CD14-positive monocyte (primary cell): Measurements from ENCODE around the gene NFIC. TPM values are rescaled to one million over a fixed set of nuclear protein-coding genes. Genes with fewer than 3 reads are reported as not detected.
A peak's percentile ranks its signal among the peaks of the same experiment; 100 is the strongest.
"Not testable (repeated sequence)": the region's sequence is repeated elsewhere in the genome, so short reads cannot be mapped to it uniquely, and the experiment has no call there.

Source experiments
- DNase-seq, 3 donors: peaks; one replicate each; pipeline ENCODE4 v3.0.0-alpha.2; 2011 to 2022
- H2AFZ ChIP-seq: 2 replicates; pipeline ENCODE4 v1.6.0; 2012; ENCODE audit warnings: mild to moderate bottlenecking, low read depth, low read length, inconsistent platforms; ENCODE audit not compliant: insufficient read depth, poor library complexity, severe bottlenecking
- H3K27ac ChIP-seq, 2 donors: 1 replicate in 1 of 2; 2 replicates in 1 of 2; pipeline ENCODE4 v1.5.1; 2012 to 2013; ENCODE audit warnings: low read length in 2 of 2, control low read depth in 1 of 2, inconsistent platforms in 1 of 2, low read depth in 1 of 2, mild to moderate bottlenecking in 1 of 2
- H3K27me3 ChIP-seq, 2 donors: one replicate each; pipeline versions ENCODE4 v1.6.0 to v1.6.1; 2011 to 2013; ENCODE audit warnings: low read length in 2 of 2; ENCODE audit not compliant: control insufficient read depth in 2 of 2, insufficient read depth in 2 of 2
- H3K36me3 ChIP-seq, 2 donors: replicated peaks in 1 of 2; 1 replicate in 1 of 2; 2 replicates in 1 of 2; pipeline versions ENCODE4 v1.5.1 to v1.6.1; 2012 to 2013; ENCODE audit warnings: low read length in 2 of 2, control low read depth in 1 of 2, inconsistent platforms in 1 of 2, mild to moderate bottlenecking in 1 of 2; ENCODE audit not compliant: insufficient read depth in 2 of 2, control insufficient read depth in 1 of 2
- H3K4me1 ChIP-seq, 2 donors: 1 replicate in 1 of 2; 2 replicates in 1 of 2; pipeline versions ENCODE4 v1.5.1 to v1.6.1; 2012 to 2013; ENCODE audit warnings: low read length in 2 of 2, control low read depth in 1 of 2, inconsistent platforms in 1 of 2, mild to moderate bottlenecking in 1 of 2, moderate library complexity in 1 of 2; ENCODE audit not compliant: insufficient read depth in 2 of 2, control insufficient read depth in 1 of 2
- H3K4me2 ChIP-seq: replicated peaks from 2 replicates; pipeline ENCODE3; 2012; ENCODE audit warnings: low read length, moderate library complexity, mild to moderate bottlenecking; ENCODE audit not compliant: poor library complexity, severe bottlenecking; ENCODE audit errors: extremely low read depth
- H3K4me3 ChIP-seq, 3 experiments: fragments of 200-600 bp in 1 of 3; sonication (generic) in 1 of 3; replicated peaks in 1 of 3; 1 replicate in 2 of 3; 2 replicates in 1 of 3; pipeline ENCODE4 v1.5.1; 2011 to 2013; ENCODE audit warnings: low read length in 3 of 3, mild to moderate bottlenecking in 3 of 3, control low read depth in 2 of 3, low read depth in 2 of 3, inconsistent platforms in 1 of 3, moderate library complexity in 1 of 3
- H3K79me2 ChIP-seq: 2 replicates; pipeline ENCODE4 v1.6.0; 2012; ENCODE audit warnings: mild to moderate bottlenecking, control low read depth, inconsistent platforms, low read length, moderate library complexity; ENCODE audit not compliant: insufficient read depth
- H3K9ac ChIP-seq: 2 replicates; pipeline ENCODE4 v1.6.0; 2017; ENCODE audit warnings: low read length, mild to moderate bottlenecking; ENCODE audit not compliant: insufficient read depth, poor library complexity, severe bottlenecking
- H3K9me3 ChIP-seq, 2 donors: replicated peaks in 1 of 2; 1 replicate in 1 of 2; 2 replicates in 1 of 2; pipeline versions ENCODE4 v1.5.1 to v1.6.1; 2012 to 2013; ENCODE audit warnings: low read length in 2 of 2, control low read depth in 1 of 2; ENCODE audit not compliant: control insufficient read depth in 1 of 2, insufficient read depth in 1 of 2
- H4K20me1 ChIP-seq: 2 replicates; pipeline ENCODE4 v1.6.0; 2012; ENCODE audit warnings: mild to moderate bottlenecking, low read length, control low read depth, moderate library complexity; ENCODE audit not compliant: insufficient read depth
- H3K27ac Mint-ChIP-seq, 7 donors: one replicate each; pipeline ENCODE4 v1.8.0; 2020; ENCODE audit warnings: mild to moderate bottlenecking in 7 of 7, mixed read lengths in 7 of 7, moderate library complexity in 6 of 7, inconsistent platforms in 2 of 7
- H3K27me3 Mint-ChIP-seq, 3 donors: one replicate each; pipeline ENCODE4 v1.8.0; 2021 to 2022; ENCODE audit warnings: low read depth in 3 of 3, mild to moderate bottlenecking in 3 of 3, mixed read lengths in 3 of 3, moderate library complexity in 3 of 3, inconsistent platforms in 1 of 3
- H3K36me3 Mint-ChIP-seq, 2 donors: one replicate each; pipeline ENCODE4 v1.8.0; 2020; ENCODE audit warnings: mixed read lengths in 2 of 2, inconsistent platforms in 1 of 2, mild to moderate bottlenecking in 1 of 2
- H3K4me1 Mint-ChIP-seq: one replicate; pipeline ENCODE4 v1.8.0; 2020; ENCODE audit warnings: mild to moderate bottlenecking, mixed read lengths
- H3K4me3 Mint-ChIP-seq, 2 donors: one replicate each; pipeline ENCODE4 v1.8.0; 2020; ENCODE audit warnings: mild to moderate bottlenecking in 2 of 2, mixed read lengths in 2 of 2, moderate library complexity in 1 of 2
- H3K9me3 Mint-ChIP-seq, 7 donors: one replicate each; pipeline ENCODE4 v1.8.0; 2020 to 2022; ENCODE audit warnings: mixed read lengths in 7 of 7, mild to moderate bottlenecking in 6 of 7, moderate library complexity in 6 of 7, inconsistent platforms in 2 of 7
- WGBS: methylation state at CpG from one replicate; pipeline ENCODE4 v1.1.5; 2013; ENCODE audit warnings: missing lambda C conversion rate; ENCODE audit not compliant: insufficient coverage; 5-methylcytosine and 5-hydroxymethylcytosine counted together
- intact Hi-C, 2 donors: fragments of 100-400 bp; cut with micrococcal nuclease; formaldehyde crosslinking; loops; one replicate each; pipeline versions ENCODE4 v1.15.0 to v1.15.1; 2023
- polyA plus RNA-seq, 3 donors: library from polyadenylated mRNA; depleted of rRNA in 1 of 3; unstranded in 2 of 3; stranded (reverse) in 1 of 3; fragments of 300-500 nt in 2 of 3; fragments of >200 nt in 1 of 3; fragmentation: Illumina TruSeq in 2 of 3; gene quantifications; 1 replicate in 2 of 3; 2 replicates in 1 of 3; pipeline ENCODE4 v1.2.3, GENCODE V29; 2012 to 2021
- TF ChIP-seq, protein P1 (sequence below): fragments of 200-600 bp; IDR thresholded peaks from one replicate; pipeline ENCODE4 v1.8.0; 2022; ENCODE audit warnings: antibody characterized with exemption, mild to moderate bottlenecking

NFIC gene
- polyA plus RNA-seq, 3 donors, result 7.0 to 13.8 (median 11.5) TPM

DNA sequence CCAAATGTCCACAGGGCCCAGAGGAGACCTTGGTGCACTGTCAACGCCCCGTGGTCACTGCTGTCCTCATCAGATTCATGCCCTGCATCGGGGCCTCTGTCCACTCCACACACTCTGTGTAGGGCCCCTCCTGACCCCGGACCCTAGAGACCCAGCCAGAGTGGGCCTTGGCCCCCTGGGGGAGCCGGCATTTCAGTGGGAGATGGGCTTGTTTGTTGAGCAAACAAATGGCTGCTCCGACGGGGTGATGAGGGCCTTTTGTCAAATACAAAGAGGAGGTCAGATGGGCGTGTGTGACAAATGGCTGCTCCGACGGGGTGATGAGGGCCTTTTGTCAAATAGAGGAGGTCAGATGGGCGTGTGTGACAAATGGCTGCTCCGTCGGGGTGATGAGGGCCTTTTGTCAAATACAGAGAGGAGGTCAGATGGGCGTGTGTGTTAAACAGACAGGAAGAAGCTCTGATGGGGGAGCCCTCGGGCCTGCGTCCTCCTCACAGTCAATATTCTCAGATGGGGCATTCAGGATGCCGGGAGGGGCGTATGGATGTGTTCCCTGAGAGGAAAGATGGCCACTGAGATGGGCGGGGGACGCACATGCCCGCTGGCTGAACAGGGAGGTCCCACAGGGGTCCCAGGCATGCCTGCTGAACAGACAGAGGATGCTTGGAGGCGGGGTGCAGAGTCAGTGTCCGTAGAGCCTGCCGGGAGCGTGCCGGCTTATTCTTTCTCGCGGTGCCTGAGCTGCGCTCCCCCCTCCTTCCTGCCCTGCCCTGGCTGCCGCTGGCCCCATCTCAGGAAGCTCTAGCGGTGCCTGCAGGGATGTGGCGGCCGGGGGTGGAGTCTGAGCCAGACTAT, 77.7 kb downstream of the NFIC start:
- Histone ChIP-seq H3K4me1 (no peaks in the 10 kb centered on the region), H3K27ac (no peak overlapping the region), H4K20me1 (peaks cover 82% of the 10 kb centered on the region), H3K9me3 (no peaks in the 10 kb centered on the region), H2AFZ (no peak overlapping the region), H3K9ac (no peak overlapping the region), H3K4me2 (no peak overlapping the region), H3K4me3 (no peak overlapping the region), H3K79me2 (peaks cover 56% of the 10 kb centered on the region), H3K36me3 (peaks cover 60 to 77% of the 10 kb centered on the region in 2 donors), H3K27me3 (no peaks in the 10 kb centered on the region)
- Mint-ChIP-seq H3K4me1 (peaks cover 3% of the 10 kb centered on the region), H3K27ac (peak overlapping the region in 4 of 7 donors; percentile 15 to 79 (median 34)), H3K9me3 (no peaks in the 10 kb centered on the region), H3K4me3 (no peak overlapping the region), H3K36me3 (peaks cover 19 to 71% of the 10 kb centered on the region in 2 donors), H3K27me3 (no peaks in the 10 kb centered on the region)
- intact Hi-C loops, result no loop called here
- 46% methylated on average over 27 of the region's 33 CpGs for WGBS
- TF ChIP-seq, protein P1, sequence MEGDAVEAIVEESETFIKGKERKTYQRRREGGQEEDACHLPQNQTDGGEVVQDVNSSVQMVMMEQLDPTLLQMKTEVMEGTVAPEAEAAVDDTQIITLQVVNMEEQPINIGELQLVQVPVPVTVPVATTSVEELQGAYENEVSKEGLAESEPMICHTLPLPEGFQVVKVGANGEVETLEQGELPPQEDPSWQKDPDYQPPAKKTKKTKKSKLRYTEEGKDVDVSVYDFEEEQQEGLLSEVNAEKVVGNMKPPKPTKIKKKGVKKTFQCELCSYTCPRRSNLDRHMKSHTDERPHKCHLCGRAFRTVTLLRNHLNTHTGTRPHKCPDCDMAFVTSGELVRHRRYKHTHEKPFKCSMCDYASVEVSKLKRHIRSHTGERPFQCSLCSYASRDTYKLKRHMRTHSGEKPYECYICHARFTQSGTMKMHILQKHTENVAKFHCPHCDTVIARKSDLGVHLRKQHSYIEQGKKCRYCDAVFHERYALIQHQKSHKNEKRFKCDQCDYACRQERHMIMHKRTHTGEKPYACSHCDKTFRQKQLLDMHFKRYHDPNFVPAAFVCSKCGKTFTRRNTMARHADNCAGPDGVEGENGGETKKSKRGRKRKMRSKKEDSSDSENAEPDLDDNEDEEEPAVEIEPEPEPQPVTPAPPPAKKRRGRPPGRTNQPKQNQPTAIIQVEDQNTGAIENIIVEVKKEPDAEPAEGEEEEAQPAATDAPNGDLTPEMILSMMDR, result no peak
- no peak for DNase-seq

GRCh38 chr19:3444695-3445234, 78.4 kb downstream of the NFIC start:
- no peak for DNase-seq
- Histone ChIP-seq H3K9me3 (no peaks in the 10 kb centered on the region), H3K27me3 (no peaks in the 10 kb centered on the region), H3K36me3 (peaks cover 62 to 84% of the 10 kb centered on the region in 2 donors), H4K20me1 (peaks cover 81% of the 10 kb centered on the region), H3K4me1 (no peaks in the 10 kb centered on the region), H3K4me3 (no peak overlapping the region), H2AFZ (no peak overlapping the region), H3K79me2 (peaks cover 55% of the 10 kb centered on the region), H3K27ac (no peak overlapping the region), H3K4me2 (no peak overlapping the region), H3K9ac (no peak overlapping the region)
- Mint-ChIP-seq H3K27ac (peak overlapping the region in 1 of 7 donors; percentile 79), H3K27me3 (no peaks in the 10 kb centered on the region), H3K9me3 (no peaks in the 10 kb centered on the region), H3K4me3 (no peak overlapping the region), H3K4me1 (peaks cover 3% of the 10 kb centered on the region), H3K36me3 (peaks cover 21 to 78% of the 10 kb centered on the region in 2 donors)
- TF ChIP-seq, protein P1, result no peak
- intact Hi-C loops, result no loop called here
- WGBS, result 70% methylated on average over 23 of the region's 24 CpGs

GRCh38 chr19:3446657-3447056, 80.3 kb downstream of the NFIC start:
- Histone ChIP-seq H3K36me3 (peaks cover 66 to 93% of the 10 kb centered on the region in 2 donors), H4K20me1 (peaks cover 62% of the 10 kb centered on the region), H3K79me2 (peaks cover 38% of the 10 kb centered on the region)
- H3K36me3 Mint-ChIP-seq, result peaks cover 33 to 83% of the 10 kb centered on the region in 2 donors
- H2AFZ ChIP-seq, intact Hi-C loops, H3K4me3 ChIP-seq, H3K4me2 ChIP-seq, H3K4me1 ChIP-seq, H3K9me3 Mint-ChIP-seq, H3K27me3 Mint-ChIP-seq, H3K27ac ChIP-seq, H3K9ac ChIP-seq, DNase-seq, H3K9me3 ChIP-seq, H3K4me3 Mint-ChIP-seq, H3K4me1 Mint-ChIP-seq, H3K27me3 ChIP-seq: not testable (repeated sequence)
- WGBS, result 100% methylated on average over 4 of the region's 4 CpGs
- H3K27ac Mint-ChIP-seq, result peak overlapping the region in 2 of 7 donors; percentile 21 to 50
